Uterus (tissue), 4 donors: Measurements from ENCODE around the gene UBASH3B. TPM values are rescaled to one million over a fixed set of nuclear protein-coding genes. Genes with fewer than 3 reads are reported as not detected.

Source experiments
- DNase-seq, 2 donors: peaks; one replicate each; pipeline ENCODE4 v3.0.0-alpha.2; 2019 to 2020
- H3K27ac ChIP-seq, 2 donors: fragments of 200-600 bp; sonication (generic); 1 replicate in 1 of 2; 2 replicates in 1 of 2; pipeline ENCODE4 v1.5.1; 2016 to 2018
- H3K27me3 ChIP-seq, 2 donors: fragments of 200-600 bp; sonication (generic); one replicate each; pipeline ENCODE4 v1.5.1; 2018 to 2019; ENCODE audit warnings: control low read depth in 1 of 2
- H3K36me3 ChIP-seq, 2 donors: fragments of 200-600 bp; sonication (generic); one replicate each; pipeline ENCODE4 v1.5.1; 2019; ENCODE audit warnings: control low read depth in 1 of 2
- H3K4me1 ChIP-seq, 2 donors: fragments of 200-600 bp; sonication (generic); one replicate each; pipeline ENCODE4 v1.5.1; 2018 to 2019; ENCODE audit warnings: control low read depth in 1 of 2
- H3K4me3 ChIP-seq, 2 donors: fragments of 200-600 bp; sonication (generic); 1 replicate in 1 of 2; 2 replicates in 1 of 2; pipeline ENCODE4 v1.5.1; 2018 to 2019; ENCODE audit warnings: mild to moderate bottlenecking in 1 of 2
- H3K9me3 ChIP-seq, 2 donors: fragments of 200-600 bp; sonication (generic); one replicate each; pipeline ENCODE4 v1.5.1; 2019; ENCODE audit warnings: control low read depth in 1 of 2
- POLR2A ChIP-seq, 2 donors: fragments of 450-650 bp; IDR thresholded peaks; one replicate each; pipeline ENCODE4 v1.6.1; 2016; ENCODE audit warnings: antibody characterized with exemption in 2 of 2, mild to moderate bottlenecking in 1 of 2, moderate library complexity in 1 of 2
- intact Hi-C: fragments of 100-400 bp; cut with DNase I; formaldehyde crosslinking; loops from one replicate; pipeline ENCODE4 v1.15.1; 2023; ENCODE audit warnings: low total_unique reads
- total RNA-seq, 4 donors: library from RNA; depleted of rRNA in 3 of 4; stranded (reverse); fragments of >200 nt in 3 of 4; gene quantifications; one replicate each; pipeline versions ENCODE4 v1.1.0 to v1.2.4, GENCODE V29; 2014 to 2023
- TF ChIP-seq, protein P1 (sequence below), 4 experiments: fragments of 200-600 bp in 2 of 4; fragments of 450-650 bp in 2 of 4; sonication (generic) in 2 of 4; IDR thresholded peaks; one replicate each; pipeline ENCODE4 v1.5.1; 2016 to 2019; ENCODE audit warnings: antibody characterized with exemption in 4 of 4, mild to moderate bottlenecking in 2 of 4, moderate library complexity in 1 of 4
- donor health status: DM: yes; HTN: yes; CAD: no.

Gene UBASH3B
- total RNA-seq, 4 donors from 2014 or later, result under 0.01 to 5.8 (median 2.0) TPM

DNA sequence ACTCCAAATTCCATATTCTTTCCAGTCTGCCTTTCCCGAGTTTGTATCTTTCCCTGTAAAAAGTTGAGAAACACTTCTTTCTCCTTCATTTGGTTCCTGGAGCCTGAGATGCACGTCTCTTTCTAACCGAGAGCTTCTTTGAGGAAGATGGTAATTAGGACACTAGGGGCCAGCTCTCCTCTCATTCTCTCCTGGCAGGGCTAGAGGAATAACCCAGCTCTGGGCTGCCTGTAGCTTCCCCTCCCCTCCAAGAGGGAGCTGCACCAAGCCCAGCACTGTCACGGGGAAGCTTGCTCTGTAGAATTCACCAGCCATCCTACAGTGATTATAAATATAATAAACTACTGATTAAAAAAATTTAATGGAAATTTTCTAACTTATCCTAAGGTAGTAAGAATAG is 26.9 kb downstream of the UBASH3B start:
- H3K4me3 ChIP-seq, result no peak overlapping the region
- H3K27me3 ChIP-seq, result no peaks in the 10 kb centered on the region
- H3K27ac ChIP-seq, result no peak overlapping the region
- no peaks in the 10 kb centered on the region for H3K9me3 ChIP-seq
- no peak for DNase-seq
- no peaks in the 10 kb centered on the region for H3K36me3 ChIP-seq
- intact Hi-C loops, result no loop called here
- TF ChIP-seq POLR2A (IDR thresholded peaks at IDR 0.05), result no peak
- TF ChIP-seq, protein P1, sequence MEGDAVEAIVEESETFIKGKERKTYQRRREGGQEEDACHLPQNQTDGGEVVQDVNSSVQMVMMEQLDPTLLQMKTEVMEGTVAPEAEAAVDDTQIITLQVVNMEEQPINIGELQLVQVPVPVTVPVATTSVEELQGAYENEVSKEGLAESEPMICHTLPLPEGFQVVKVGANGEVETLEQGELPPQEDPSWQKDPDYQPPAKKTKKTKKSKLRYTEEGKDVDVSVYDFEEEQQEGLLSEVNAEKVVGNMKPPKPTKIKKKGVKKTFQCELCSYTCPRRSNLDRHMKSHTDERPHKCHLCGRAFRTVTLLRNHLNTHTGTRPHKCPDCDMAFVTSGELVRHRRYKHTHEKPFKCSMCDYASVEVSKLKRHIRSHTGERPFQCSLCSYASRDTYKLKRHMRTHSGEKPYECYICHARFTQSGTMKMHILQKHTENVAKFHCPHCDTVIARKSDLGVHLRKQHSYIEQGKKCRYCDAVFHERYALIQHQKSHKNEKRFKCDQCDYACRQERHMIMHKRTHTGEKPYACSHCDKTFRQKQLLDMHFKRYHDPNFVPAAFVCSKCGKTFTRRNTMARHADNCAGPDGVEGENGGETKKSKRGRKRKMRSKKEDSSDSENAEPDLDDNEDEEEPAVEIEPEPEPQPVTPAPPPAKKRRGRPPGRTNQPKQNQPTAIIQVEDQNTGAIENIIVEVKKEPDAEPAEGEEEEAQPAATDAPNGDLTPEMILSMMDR (IDR thresholded peaks at IDR 0.05), result no peak
- H3K4me1 ChIP-seq, result no peaks in the 10 kb centered on the region

DNA sequence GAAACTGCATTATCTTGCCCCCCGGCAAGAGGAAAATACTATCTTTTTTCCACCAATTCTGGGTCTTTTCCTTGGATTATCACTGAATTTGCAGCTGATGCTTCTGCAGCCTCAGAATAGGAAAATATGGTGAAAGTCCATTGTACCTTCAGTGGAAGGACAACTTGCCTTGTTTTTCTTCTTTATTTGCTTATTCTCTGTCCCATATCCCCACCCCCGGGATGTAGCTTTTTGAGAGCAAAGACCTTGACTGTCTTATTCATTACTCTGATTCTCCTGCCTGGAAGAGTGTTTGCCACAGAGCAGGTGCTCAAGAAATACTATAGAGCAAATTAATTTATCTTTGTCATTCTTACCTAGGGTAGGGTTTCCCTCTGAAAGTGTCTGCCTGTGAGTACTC is 29.5 kb downstream of the UBASH3B start:
- no peak overlapping the region for H3K27ac ChIP-seq
- no peak overlapping the region for H3K4me3 ChIP-seq
- DNase-seq, result no peak
- no peak for TF ChIP-seq POLR2A (IDR thresholded peaks at IDR 0.05)
- TF ChIP-seq, protein P1 (IDR thresholded peaks at IDR 0.05), result no peak
- no peaks in the 10 kb centered on the region for H3K4me1 ChIP-seq
- no peaks in the 10 kb centered on the region for H3K9me3 ChIP-seq
- H3K27me3 ChIP-seq, result no peaks in the 10 kb centered on the region
- intact Hi-C loops, result no loop called here
- no peaks in the 10 kb centered on the region for H3K36me3 ChIP-seq

DNA sequence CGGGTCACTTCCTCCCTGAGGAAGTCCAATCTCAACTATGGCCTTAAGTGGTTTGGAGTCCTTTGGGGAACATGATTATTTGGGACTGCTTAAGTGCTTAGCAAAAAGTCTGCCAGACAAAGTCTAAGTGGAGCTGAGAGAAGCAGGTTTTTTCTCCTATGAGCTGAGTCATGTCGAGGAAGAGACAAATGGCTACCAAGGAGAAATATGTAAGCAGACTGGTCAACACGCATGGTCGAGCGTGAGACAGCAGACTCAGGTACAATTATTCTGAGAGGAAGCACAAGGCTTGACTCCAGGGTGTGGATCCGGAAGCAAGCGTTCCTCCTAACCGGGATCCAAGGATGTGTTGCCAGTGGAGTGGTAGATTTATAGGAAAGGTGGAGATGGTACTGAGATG is 30.6 kb downstream of the UBASH3B start:
- Histone ChIP-seq H3K9me3 (no peaks in the 10 kb centered on the region), H3K36me3 (no peaks in the 10 kb centered on the region), H3K4me3 (no peak overlapping the region), H3K4me1 (no peaks in the 10 kb centered on the region), H3K27me3 (no peaks in the 10 kb centered on the region), H3K27ac (no peak overlapping the region)
- TF ChIP-seq, protein P1 (IDR thresholded peaks at IDR 0.05), result no peak
- no peak for TF ChIP-seq POLR2A (IDR thresholded peaks at IDR 0.05)
- intact Hi-C loops, result no loop called here
- no peak for DNase-seq

DNA sequence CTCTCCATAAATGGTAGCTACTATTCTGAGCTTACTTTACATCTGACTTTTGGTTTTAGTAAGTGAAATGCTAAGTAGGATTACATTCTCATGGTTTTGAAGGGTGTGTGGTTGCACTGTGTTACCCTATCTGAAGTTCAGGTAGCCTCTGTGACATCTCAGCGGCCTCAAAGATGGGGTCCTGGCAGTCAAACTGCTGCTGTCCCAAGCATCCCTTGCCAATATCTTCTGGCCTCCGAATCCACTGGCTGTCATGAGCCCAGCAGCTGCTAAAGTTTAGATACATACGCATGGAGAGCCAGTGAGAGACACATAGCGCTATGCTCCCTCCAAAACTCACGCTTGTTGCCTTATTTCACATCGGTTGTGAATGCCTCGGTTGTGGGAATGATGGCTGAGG is 34.9 kb downstream of the UBASH3B start:
- Histone ChIP-seq H3K4me3 (no peak overlapping the region), H3K27me3 (no peaks in the 10 kb centered on the region), H3K4me1 (peaks cover 0 to 6% of the 10 kb centered on the region in 2 donors), H3K36me3 (no peaks in the 10 kb centered on the region), H3K9me3 (no peaks in the 10 kb centered on the region), H3K27ac (peak overlapping the region; percentile 66 to 67)
- intact Hi-C loops, result no loop called here
- DNase-seq, result no peak
- TF ChIP-seq, protein P1 (IDR thresholded peaks at IDR 0.05), result no peak
- TF ChIP-seq POLR2A (IDR thresholded peaks at IDR 0.05), result no peak

DNA sequence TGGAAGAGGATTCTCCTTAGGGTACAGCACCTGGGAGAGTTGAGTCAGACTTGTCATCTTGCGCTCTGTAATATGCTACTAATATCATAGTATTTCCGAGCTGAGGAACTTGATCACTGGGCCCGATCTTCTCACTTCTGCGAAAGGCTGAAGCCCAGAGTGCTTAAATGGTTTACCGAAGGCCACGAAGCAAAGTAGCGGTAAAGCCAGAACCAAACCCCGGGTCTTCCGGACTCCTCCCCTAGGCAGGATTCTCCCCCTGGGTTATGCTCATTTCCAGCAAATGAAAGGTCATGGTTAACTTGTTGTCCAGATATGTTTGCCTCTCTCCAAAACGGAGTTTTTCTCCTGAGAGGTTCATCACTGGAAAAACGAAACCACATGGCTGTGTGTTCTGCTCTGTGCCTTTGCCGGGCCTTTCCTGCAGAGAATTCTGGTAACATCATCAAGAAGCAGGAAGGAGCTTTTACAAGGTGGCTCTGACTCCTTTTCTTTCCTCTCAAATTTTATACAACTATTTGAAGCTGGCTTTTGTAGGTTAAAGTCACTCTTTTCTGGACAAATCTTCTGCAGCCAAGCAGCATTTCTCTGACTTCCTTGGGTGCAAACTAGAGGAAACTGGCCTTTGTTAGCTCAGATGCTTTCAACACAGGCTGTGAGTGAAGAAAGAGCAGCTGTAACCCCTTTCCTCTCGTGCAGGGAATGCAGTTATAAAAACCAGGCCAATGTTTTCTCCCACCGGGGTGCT is 35.5 kb downstream of the UBASH3B start:
- Histone ChIP-seq H3K4me1 (peaks cover 0 to 6% of the 10 kb centered on the region in 2 donors), H3K9me3 (no peaks in the 10 kb centered on the region), H3K27me3 (no peaks in the 10 kb centered on the region), H3K4me3 (no peak overlapping the region), H3K27ac (peak overlapping the region; percentile 66 to 67), H3K36me3 (no peaks in the 10 kb centered on the region)
- no peak for TF ChIP-seq POLR2A (IDR thresholded peaks at IDR 0.05)
- TF ChIP-seq, protein P1 (IDR thresholded peaks at IDR 0.05), result no peak
- no peak for DNase-seq
- intact Hi-C loops, result no loop called here
